Spleen (tissue), 7 donors: ENCODE results near the gene DPAGT1.

Source experiments
- POLR2AphosphoS5 ChIP-seq, 3 donors: sonication (generic); formaldehyde crosslinking; IDR thresholded peaks; one replicate each; pipeline ENCODE4 v1.5.1; 2017; ENCODE audit warnings: antibody characterized with exemption in 3 of 3
- TF ChIP-seq, protein P1 (sequence below), 11 experiments: fragments of 200-600 bp in 7 of 11; fragments of 450-650 bp in 4 of 11; sonication (generic) in 4 of 11; IDR thresholded peaks in 8 of 11; conservative IDR thresholded peaks in 3 of 11; 1 replicate in 7 of 11; 2 replicates in 4 of 11; pipeline versions ENCODE4 v1.4.0 to v1.8.0; 2016 to 2021; ENCODE audit warnings: antibody characterized with exemption in 11 of 11, inconsistent platforms in 4 of 11, mild to moderate bottlenecking in 1 of 11
- donor health status: DM: no; HTN: no; CAD: no; lungs with moderate emphysema.
- donor health status: DM: no; HTN: no; CAD: no.
- donor health status: DM: no; HTN: no; CAD: no.

DNA sequence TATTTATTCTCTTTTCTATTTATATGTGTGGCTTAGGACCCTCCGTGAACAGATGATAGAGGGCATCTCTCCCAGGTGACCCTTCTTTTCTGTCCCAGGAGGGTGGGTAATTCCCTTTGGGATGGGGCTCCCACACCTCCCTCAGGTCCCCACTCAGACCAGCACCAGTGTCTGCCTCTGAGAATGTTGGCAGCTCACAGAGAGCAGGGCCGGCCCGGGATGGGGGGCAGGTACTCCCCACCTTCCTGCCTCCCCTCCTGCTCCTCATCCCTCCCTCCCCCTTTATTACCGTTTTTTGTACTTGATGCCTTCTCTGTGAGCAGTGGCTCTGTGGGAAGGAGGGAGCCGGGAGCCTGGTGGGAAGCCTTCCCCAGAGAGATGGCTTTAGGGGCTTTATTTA, 14.9 kb upstream of the DPAGT1 start:
- TF ChIP-seq, protein P1, sequence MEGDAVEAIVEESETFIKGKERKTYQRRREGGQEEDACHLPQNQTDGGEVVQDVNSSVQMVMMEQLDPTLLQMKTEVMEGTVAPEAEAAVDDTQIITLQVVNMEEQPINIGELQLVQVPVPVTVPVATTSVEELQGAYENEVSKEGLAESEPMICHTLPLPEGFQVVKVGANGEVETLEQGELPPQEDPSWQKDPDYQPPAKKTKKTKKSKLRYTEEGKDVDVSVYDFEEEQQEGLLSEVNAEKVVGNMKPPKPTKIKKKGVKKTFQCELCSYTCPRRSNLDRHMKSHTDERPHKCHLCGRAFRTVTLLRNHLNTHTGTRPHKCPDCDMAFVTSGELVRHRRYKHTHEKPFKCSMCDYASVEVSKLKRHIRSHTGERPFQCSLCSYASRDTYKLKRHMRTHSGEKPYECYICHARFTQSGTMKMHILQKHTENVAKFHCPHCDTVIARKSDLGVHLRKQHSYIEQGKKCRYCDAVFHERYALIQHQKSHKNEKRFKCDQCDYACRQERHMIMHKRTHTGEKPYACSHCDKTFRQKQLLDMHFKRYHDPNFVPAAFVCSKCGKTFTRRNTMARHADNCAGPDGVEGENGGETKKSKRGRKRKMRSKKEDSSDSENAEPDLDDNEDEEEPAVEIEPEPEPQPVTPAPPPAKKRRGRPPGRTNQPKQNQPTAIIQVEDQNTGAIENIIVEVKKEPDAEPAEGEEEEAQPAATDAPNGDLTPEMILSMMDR (IDR thresholded peaks at IDR 0.05 in 8 of 11, conservative IDR thresholded peaks at IDR 0.05 in 3 of 11) = no peak
- TF ChIP-seq POLR2AphosphoS5 (IDR thresholded peaks at IDR 0.05) = no peak
